ENCODE measurements around the gene NTMT1.

- TF ChIP-seq PAX5 (IDR thresholded peaks at IDR 0.05; ENCODE audit: insufficient read depth, low read length, severe bottlenecking) = no peak
- no peak for TF ChIP-seq SPI1 (IDR thresholded peaks at IDR 0.05; ENCODE audit: low read depth, low read length)
- no peak for TF ChIP-seq POLR2A (IDR thresholded peaks at IDR 0.05; ENCODE audit: low read depth, low read length)
Measured at GRCh38 chr9:129580211-129580915, 45.6 kb upstream of the NTMT1 start.
